H1 (cell line): ENCODE data around the gene TRPM6. TPM values are rescaled to one million over a fixed set of nuclear protein-coding genes. Genes with fewer than 3 reads are reported as not detected.

Experiments used
- CTCF ChIA-PET: fragments of 300-600 bp; sonication (Branson Sonifier 250); formaldehyde crosslinking; loops from one replicate; lab custom pipeline; 2021; ENCODE audit not compliant: partially characterized antibody; lab: Charles Lee
- POLR2A ChIA-PET: fragments of 300-600 bp; sonication (Branson Sonifier 250); formaldehyde crosslinking; loops from one replicate; lab custom pipeline; 2021; ENCODE audit warnings: inconsistent platforms; ENCODE audit not compliant: partially characterized antibody; lab: Charles Lee
- DNase-seq, 2 experiments: peaks; one replicate each; pipeline versions ENCODE4 v3.0.0 to v3.0.0-alpha.2; 2010 to 2022; ENCODE audit warnings: low spot score in 2 of 2, low read depth in 1 of 2, mixed read lengths in 1 of 2
- FAIRE-seq: peaks from 2 replicates; lab custom pipeline; 2011; peaks lifted over from hg19 to GRCh38; lab: Jason Lieb, UNC
- H2AFZ ChIP-seq: 2 replicates; pipeline ENCODE4 v1.8.1; 2012; ENCODE audit warnings: low read length, inconsistent platforms
- H2AK5ac ChIP-seq: 2 replicates; pipeline ENCODE4 v1.6.1; 2013; ENCODE audit warnings: low read depth, low read length
- H2BK120ac ChIP-seq: replicated peaks from 2 replicates; pipeline ENCODE3; 2013; ENCODE audit warnings: low read depth, low read length, inconsistent platforms
- H2BK12ac ChIP-seq: 2 replicates; pipeline ENCODE4 v1.6.1; 2013; ENCODE audit warnings: low read depth, low read length
- H2BK15ac ChIP-seq: 2 replicates; pipeline ENCODE4 v1.6.1; 2013; ENCODE audit warnings: low read length
- H2BK20ac ChIP-seq: 2 replicates; pipeline ENCODE4 v1.6.1; 2013; ENCODE audit warnings: low read length
- H2BK5ac ChIP-seq: 2 replicates; pipeline ENCODE4 v1.6.1; 2013; ENCODE audit warnings: low read depth, low read length
- H3K14ac ChIP-seq: 2 replicates; pipeline ENCODE4 v1.6.1; 2013; ENCODE audit warnings: inconsistent platforms; ENCODE audit not compliant: insufficient read length
- H3K18ac ChIP-seq: 2 replicates; pipeline ENCODE4 v1.6.1; 2013; ENCODE audit warnings: low read length; ENCODE audit errors: extremely low read depth
- H3K23ac ChIP-seq: 2 replicates; pipeline ENCODE4 v1.6.1; 2013; ENCODE audit warnings: inconsistent platforms; ENCODE audit not compliant: insufficient read length
- H3K23me2 ChIP-seq: 2 replicates; pipeline ENCODE4 v1.6.1; 2013; ENCODE audit warnings: low read depth, low read length
- H3K27ac ChIP-seq: 2 replicates; pipeline ENCODE4 v1.6.1; 2011; ENCODE audit warnings: low read depth, low read length, inconsistent platforms
- H3K27me3 ChIP-seq, 4 experiments: replicated peaks in 1 of 4; 1 replicate in 1 of 4; 2 replicates in 3 of 4; pipeline versions ENCODE4 v1.6.1 to v1.8.1; 2011 to 2013; ENCODE audit warnings: low read length in 3 of 4, mild to moderate bottlenecking in 3 of 4, inconsistent platforms in 2 of 4, mixed read lengths in 2 of 4, moderate library complexity in 1 of 4; ENCODE audit not compliant: control insufficient read depth in 3 of 4, insufficient read depth in 3 of 4; ENCODE audit errors: extremely low read depth in 1 of 4
- H3K36me3 ChIP-seq, 4 experiments: 2 replicates each; pipeline versions ENCODE4 v1.6.1 to v1.8.1; 2011 to 2013; ENCODE audit warnings: mild to moderate bottlenecking in 4 of 4, low read length in 3 of 4, moderate library complexity in 2 of 4, control low read depth in 1 of 4, inconsistent platforms in 1 of 4; ENCODE audit not compliant: insufficient read depth in 4 of 4, control insufficient read depth in 2 of 4
- H3K4ac ChIP-seq: replicated peaks from 2 replicates; pipeline ENCODE3; 2013; ENCODE audit warnings: low read length, low read depth, mixed read lengths, inconsistent platforms; ENCODE audit not compliant: insufficient read length
- H3K4me1 ChIP-seq, 4 experiments: replicated peaks in 1 of 4; 1 replicate in 1 of 4; 2 replicates in 3 of 4; pipeline versions ENCODE4 v1.6.1 to v1.8.1; 2011 to 2013; ENCODE audit warnings: low read length in 3 of 4, inconsistent platforms in 2 of 4, mixed read lengths in 1 of 4; ENCODE audit not compliant: insufficient read depth in 4 of 4, control insufficient read depth in 3 of 4
- H3K4me2 ChIP-seq, 2 experiments: 2 replicates each; pipeline versions ENCODE4 v1.6.1 to v1.8.1; 2011 to 2013; ENCODE audit warnings: low read depth in 2 of 2, low read length in 2 of 2, control low read depth in 1 of 2, inconsistent platforms in 1 of 2, mild to moderate bottlenecking in 1 of 2; ENCODE audit not compliant: insufficient read depth in 1 of 2
- H3K4me3 ChIP-seq, 4 experiments: fragments of 200-600, 300-600 bp in 1 of 4; sonication (generic), shearing (Covaris generic), sonication (Bioruptor Twin) in 1 of 4; 2 replicates each; pipeline versions ENCODE4 v1.5.1 to v1.8.1; 2011 to 2016; ENCODE audit warnings: low read length in 4 of 4, low read depth in 3 of 4, control low read depth in 2 of 4, inconsistent platforms in 2 of 4, mild to moderate bottlenecking in 2 of 4, mixed read lengths in 1 of 4, moderate library complexity in 1 of 4; ENCODE audit not compliant: insufficient read depth in 2 of 4; ENCODE audit errors: extremely low read depth in 1 of 4
- H3K56ac ChIP-seq: replicated peaks from 2 replicates; pipeline ENCODE3; 2013; ENCODE audit warnings: low read depth, mild to moderate bottlenecking, mixed read lengths, low read length, inconsistent platforms; ENCODE audit not compliant: insufficient read length
- H3K79me1 ChIP-seq: 2 replicates; pipeline ENCODE4 v1.6.1; 2013; ENCODE audit warnings: low read depth, low read length, control low read depth
- H3K79me2 ChIP-seq, 2 experiments: 2 replicates each; pipeline versions ENCODE4 v1.6.1 to v1.8.1; 2012 to 2013; ENCODE audit warnings: low read length in 2 of 2, mild to moderate bottlenecking in 2 of 2, inconsistent platforms in 1 of 2; ENCODE audit not compliant: insufficient read depth in 2 of 2, control insufficient read depth in 1 of 2
- H3K9ac ChIP-seq, 4 experiments: replicated peaks in 1 of 4; 1 replicate in 1 of 4; 2 replicates in 3 of 4; pipeline versions ENCODE4 v1.6.1 to v1.8.1; 2011 to 2013; ENCODE audit warnings: low read depth in 3 of 4, low read length in 3 of 4, control low read depth in 2 of 4, mild to moderate bottlenecking in 2 of 4, moderate library complexity in 2 of 4, inconsistent platforms in 1 of 4; ENCODE audit errors: extremely low read depth in 1 of 4
- H3K9me3 ChIP-seq, 2 experiments: 2 replicates each; pipeline versions ENCODE4 v1.6.1 to v1.8.1; 2012 to 2013; ENCODE audit warnings: mild to moderate bottlenecking in 2 of 2, moderate library complexity in 2 of 2, control low read depth in 1 of 2, inconsistent platforms in 1 of 2, low read depth in 1 of 2, low read length in 1 of 2, mixed read lengths in 1 of 2; ENCODE audit not compliant: insufficient read depth in 2 of 2
- H4K20me1 ChIP-seq, 2 experiments: replicated peaks in 1 of 2; 2 replicates each; pipeline versions ENCODE3 to v1.8.1; 2011 to 2013; ENCODE audit warnings: inconsistent platforms in 2 of 2, low read length in 2 of 2, mild to moderate bottlenecking in 1 of 2; ENCODE audit not compliant: insufficient read depth in 2 of 2, control insufficient read depth in 1 of 2
- H4K5ac ChIP-seq: 2 replicates; pipeline ENCODE4 v1.6.1; 2013; ENCODE audit warnings: low read length, low read depth, mixed read lengths, inconsistent platforms; ENCODE audit not compliant: insufficient read length
- H4K8ac ChIP-seq: 2 replicates; pipeline ENCODE4 v1.8.0; 2013; ENCODE audit warnings: mild to moderate bottlenecking, moderate library complexity, low read length, inconsistent platforms; ENCODE audit not compliant: insufficient read depth; ENCODE audit errors: extremely low read depth
- H4K91ac ChIP-seq: replicated peaks from 2 replicates; pipeline ENCODE3; 2013; ENCODE audit warnings: low read length, mixed read lengths, inconsistent platforms; ENCODE audit not compliant: insufficient read length
- WGBS, 2 experiments: shearing (Covaris generic) in 1 of 2; methylation state at CpG; one replicate each; pipeline versions ENCODE4 v1.1.6 to v1.1.7; 2013 to 2015; ENCODE audit warnings: low lambda C conversion rate in 2 of 2, mixed read lengths in 2 of 2, inconsistent platforms in 1 of 2, low coverage in 1 of 2, missing lambda C conversion rate in 1 of 2; ENCODE audit not compliant: insufficient replicate concordance in 2 of 2, insufficient coverage in 1 of 2, insufficient read length in 1 of 2; ENCODE audit errors: extremely low coverage in 1 of 2, missing lambda C conversion rate in 1 of 2; 5-methylcytosine and 5-hydroxymethylcytosine counted together
- polyA plus RNA-seq, 7 experiments: library from polyadenylated mRNA; depleted of rRNA in 3 of 7; stranded (reverse) in 5 of 7; unstranded in 2 of 7; fragments of >200 nt in 5 of 7; fragments of 200-250 nt in 2 of 7; gene quantifications; 1 replicate in 5 of 7; 2 replicates in 1 of 7; 4 replicates in 1 of 7; pipeline versions ENCODE4 v1.2.1 to v1.2.3, GENCODE V29; 2011 to 2013; ENCODE audit warnings: missing spikeins in 2 of 7, mixed read lengths in 2 of 7
- total RNA-seq: library from RNA; stranded (reverse); fragmentation: NEBNext Ultra II Directional; extraction: Animal tissue kit (Norgen Biotek cat#: 25700); gene quantifications from 2 replicates; pipeline ENCODE4 v1.2.1, GENCODE V29; 2021

TRPM6 gene
- total and polyA plus RNA-seq, 2 of the 8 experiments (the other 6 are each of a cell fraction or from before 2014, with no cell fraction given) = 0.45 to 1.5 TPM

- FAIRE-seq = peak; percentile 45
- POLR2A ChIA-PET = no interaction called here
- WGBS, 2 experiments = 39% methylated on average over 8 of the region's 8 CpGs; no CpG with 5 or more reads in 1 of the 2 experiments
Measured at GRCh38 chr9:74773886-74774479, 113.7 kb downstream of the TRPM6 start.

More at GRCh38 chr9:74773886-74774479, 113.7 kb downstream of the TRPM6 start:
- H3K79me1 ChIP-seq = no peaks in the 10 kb centered on the region
- H3K56ac ChIP-seq = no peak overlapping the region
- peak; percentile 19 to 75 for DNase-seq
- H3K4ac ChIP-seq = no peak overlapping the region
- H4K5ac ChIP-seq = no peak overlapping the region
- no peaks in the 10 kb centered on the region for H3K79me2 ChIP-seq
- no peak overlapping the region for H2BK5ac ChIP-seq
- no peak overlapping the region for H3K18ac ChIP-seq
- no peak overlapping the region for H3K27ac ChIP-seq
- no peak overlapping the region for H2BK12ac ChIP-seq
- H2BK20ac ChIP-seq = no peak overlapping the region
- no peak overlapping the region for H2AK5ac ChIP-seq
- H3K23ac ChIP-seq = no peak overlapping the region
- H3K23me2 ChIP-seq = no peaks in the 10 kb centered on the region; the same call in 1 of the 2 replicates
- CTCF ChIA-PET = interaction anchor here (0.6 to 14.0 kb wide), 32 partner anchors 11 to 328 kb away, joined by 3 to 241 read pairs (median 6); partner anchors contain the start of genes C9orf40 and TRPM6
- H3K14ac ChIP-seq = no peak overlapping the region
- H2BK120ac ChIP-seq = no peak overlapping the region
- H2BK15ac ChIP-seq = no peak overlapping the region
- no peak overlapping the region for H3K9ac ChIP-seq
- no peak overlapping the region for H2AFZ ChIP-seq
- H4K8ac ChIP-seq = no peak overlapping the region
- no peaks in the 10 kb centered on the region for H3K9me3 ChIP-seq
- no peaks in the 10 kb centered on the region for H4K20me1 ChIP-seq
- H4K91ac ChIP-seq = no peak overlapping the region
- H3K27me3 ChIP-seq = no peaks in the 10 kb centered on the region
- 0 out of 7 replicates have a peak, but pooled peaks cover 0 to 2% (median 0%) of the 10 kb centered on the region in 4 experiments for H3K4me1 ChIP-seq
- no peak overlapping the region for H3K4me2 ChIP-seq
- H3K36me3 ChIP-seq = no peaks in the 10 kb centered on the region
- no peak overlapping the region for H3K4me3 ChIP-seq
